Psoas muscle (tissue), 8 donors: ENCODE results near the gene PDILT. TPM values are rescaled to one million over a fixed set of nuclear protein-coding genes. Genes with fewer than 3 reads are reported as not detected.

ENCODE experiments used
- ATAC-seq, 4 donors: fragments of 200-7000 bp; cut with Tn5 transposase; one replicate each; pipeline ENCODE4 v1.9.1; 2020; ENCODE audit warnings: moderate library complexity in 3 of 4, mild to moderate bottlenecking in 2 of 4
- DNase-seq, 2 donors: peaks; one replicate each; pipeline ENCODE4 v3.0.0-alpha.2; 2020
- H3K27ac ChIP-seq: fragments of 200-600 bp; one replicate; pipeline ENCODE4 v1.8.0; 2022
- H3K27me3 ChIP-seq, 3 donors: fragments of 200-600 bp in 1 of 3; one replicate each; pipeline versions ENCODE4 v1.6.1 to v1.8.0; 2013 to 2022; ENCODE audit warnings: low read length in 2 of 3, mild to moderate bottlenecking in 2 of 3, moderate library complexity in 1 of 3; ENCODE audit not compliant: insufficient read depth in 3 of 3
- H3K36me3 ChIP-seq, 2 donors: fragments of 200-600 bp in 1 of 2; one replicate each; pipeline versions ENCODE4 v1.6.1 to v1.8.0; 2013 to 2022; ENCODE audit warnings: low read depth in 1 of 2, mild to moderate bottlenecking in 1 of 2, moderate library complexity in 1 of 2; ENCODE audit not compliant: insufficient read depth in 1 of 2
- H3K4me1 ChIP-seq: fragments of 200-600 bp; one replicate; pipeline ENCODE4 v1.8.0; 2022
- H3K4me3 ChIP-seq: fragments of 200-600 bp; one replicate; pipeline ENCODE4 v1.8.0; 2022; ENCODE audit warnings: mild to moderate bottlenecking
- H3K9me3 ChIP-seq: fragments of 200-600 bp; one replicate; pipeline ENCODE4 v1.8.0; 2022
- CTCF ChIP-seq: fragments of 200-600 bp; IDR thresholded peaks from one replicate; pipeline ENCODE4 v1.8.0; 2022; ENCODE audit warnings: antibody characterized with exemption
- WGBS, 3 donors: extraction: QIAGEN DNeasy Blood & Tissue Kit; methylation state at CpG; one replicate each; pipeline versions ENCODE4 v1.1.6 to v1.1.7; 2013; 5-methylcytosine and 5-hydroxymethylcytosine counted together
- intact Hi-C, 2 donors: fragments of 100-400 bp; cut with DNase I; formaldehyde crosslinking; loops; one replicate each; pipeline versions ENCODE4 v1.11.0 to v1.14.2; 2022
- polyA plus RNA-seq, 3 donors: library from polyadenylated mRNA; stranded (reverse); fragments of 200-250 nt; gene quantifications; one replicate each; pipeline ENCODE4 v1.2.3, GENCODE V29; 2013
- total RNA-seq, 4 donors: library from RNA; stranded (reverse); fragmentation: NEBNext Ultra II Directional in 2 of 4; extraction: Animal tissue kit (Norgen Biotek cat#: 25700) in 2 of 4; gene quantifications; one replicate each; pipeline versions ENCODE4 v1.2.1 to v1.2.4, GENCODE V29; 2021 to 2023
- donor health status: healthy with polysubstance abuse.
- donor health status: DM: no; HTN: no; CAD: no; lungs with moderate emphysema.
- donor health status: Bipolar disorder and iron deficiency.
- donor health status: healthy.
- donor health status: DM: yes; HTN: yes; CAD: no.
- donor health status: DM: no; HTN: no; CAD: no.
- donor health status: DM: no; HTN: no; CAD: no.
- donor health status: DM: yes; HTN: yes; CAD: no.

Gene PDILT
- total and polyA plus RNA-seq, 7 donors, result not detected

GRCh38 chr16:20372701-20373100 lies 31.8 kb downstream of the PDILT start:
- DNase-seq (no peak), ATAC-seq (no peak)
- Histone ChIP-seq H3K9me3 (no peaks in the 10 kb centered on the region), H3K27me3 (no peaks in the 10 kb centered on the region), H3K4me1 (no peaks in the 10 kb centered on the region), H3K4me3 (no peak overlapping the region), H3K27ac (no peak overlapping the region), H3K36me3 (no peaks in the 10 kb centered on the region)
- no peak for TF ChIP-seq CTCF
- intact Hi-C loops, result no loop called here
- 56 to 70% (median 62%) methylated on average over 5 of the region's 5 CpGs for WGBS, 3 donors

GRCh38 chr16:20369452-20370054 lies 35.0 kb downstream of the PDILT start:
- no peak for TF ChIP-seq CTCF
- 70 to 72% (median 70%) methylated on average over 9 of the region's 9 CpGs for WGBS, 3 donors
- Histone ChIP-seq H3K27ac (no peak overlapping the region), H3K4me3 (no peak overlapping the region), H3K36me3 (no peaks in the 10 kb centered on the region), H3K4me1 (no peaks in the 10 kb centered on the region), H3K27me3 (no peaks in the 10 kb centered on the region), H3K9me3 (no peaks in the 10 kb centered on the region)
- intact Hi-C loops, result no loop called here
- DNase-seq, result no peak
- no peak for ATAC-seq

- Histone ChIP-seq H3K9me3 (no peaks in the 10 kb centered on the region), H3K27ac (no peak overlapping the region), H3K36me3 (no peaks in the 10 kb centered on the region), H3K4me3 (no peak overlapping the region), H3K4me1 (no peaks in the 10 kb centered on the region), H3K27me3 (no peaks in the 10 kb centered on the region)
- ATAC-seq (no peak), DNase-seq (no peak)
- intact Hi-C loops, result no loop called here
- WGBS, 3 donors, result 18 to 50% (median 25%) methylated on average over 3 of the region's 3 CpGs
- no peak for TF ChIP-seq CTCF
These were observed 40.5 kb downstream of the PDILT start for GRCh38 chr16:20364051-20364450.

GRCh38 chr16:20363191-20363590 lies 41.3 kb downstream of the PDILT start:
- H3K27me3 ChIP-seq, result no peaks in the 10 kb centered on the region
- intact Hi-C loops, result no loop called here
- no peak for TF ChIP-seq CTCF
- no peak for DNase-seq
- no peak for ATAC-seq
- no peaks in the 10 kb centered on the region for H3K4me1 ChIP-seq
- H3K27ac ChIP-seq, result no peak overlapping the region
- H3K36me3 ChIP-seq, result no peaks in the 10 kb centered on the region
- 29 to 38% (median 35%) methylated on average over 2 of the region's 2 CpGs for WGBS, 3 donors
- H3K4me3 ChIP-seq, result no peak overlapping the region
- H3K9me3 ChIP-seq, result no peaks in the 10 kb centered on the region

- Histone ChIP-seq H3K27ac (no peak overlapping the region), H3K9me3 (no peaks in the 10 kb centered on the region), H3K4me1 (no peaks in the 10 kb centered on the region), H3K4me3 (no peak overlapping the region), H3K36me3 (no peaks in the 10 kb centered on the region), H3K27me3 (no peaks in the 10 kb centered on the region)
- ATAC-seq (no peak), DNase-seq (no peak)
- no peak for TF ChIP-seq CTCF
- intact Hi-C loops, result no loop called here
- WGBS, 3 donors, result 58 to 70% (median 61%) methylated on average over 2 of the region's 2 CpGs
These were observed 44.5 kb downstream of the PDILT start for GRCh38 chr16:20359997-20360396.
